Measurements from ENCODE around the gene LAX1.

DNA sequence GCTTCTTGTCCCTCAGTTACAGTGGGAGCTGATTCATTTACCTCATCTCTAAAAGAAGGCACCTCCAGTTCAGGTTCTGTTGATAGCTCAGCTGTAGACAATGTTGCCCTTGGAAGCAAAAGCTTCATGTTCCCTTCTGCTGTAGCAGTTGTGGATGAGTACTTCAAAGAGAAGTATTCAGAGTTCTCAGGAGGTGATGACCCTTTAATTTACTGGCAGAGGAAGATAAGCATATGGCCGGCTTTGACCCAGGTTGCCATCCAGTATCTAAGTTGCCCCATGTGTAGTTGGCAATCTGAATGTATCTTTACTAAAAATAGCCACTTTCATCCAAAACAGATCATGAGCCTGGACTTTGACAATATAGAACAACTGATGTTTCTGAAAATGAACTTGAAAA lies 35.0 kb downstream of the LAX1 start:
- TF ChIP-seq, protein P1, sequence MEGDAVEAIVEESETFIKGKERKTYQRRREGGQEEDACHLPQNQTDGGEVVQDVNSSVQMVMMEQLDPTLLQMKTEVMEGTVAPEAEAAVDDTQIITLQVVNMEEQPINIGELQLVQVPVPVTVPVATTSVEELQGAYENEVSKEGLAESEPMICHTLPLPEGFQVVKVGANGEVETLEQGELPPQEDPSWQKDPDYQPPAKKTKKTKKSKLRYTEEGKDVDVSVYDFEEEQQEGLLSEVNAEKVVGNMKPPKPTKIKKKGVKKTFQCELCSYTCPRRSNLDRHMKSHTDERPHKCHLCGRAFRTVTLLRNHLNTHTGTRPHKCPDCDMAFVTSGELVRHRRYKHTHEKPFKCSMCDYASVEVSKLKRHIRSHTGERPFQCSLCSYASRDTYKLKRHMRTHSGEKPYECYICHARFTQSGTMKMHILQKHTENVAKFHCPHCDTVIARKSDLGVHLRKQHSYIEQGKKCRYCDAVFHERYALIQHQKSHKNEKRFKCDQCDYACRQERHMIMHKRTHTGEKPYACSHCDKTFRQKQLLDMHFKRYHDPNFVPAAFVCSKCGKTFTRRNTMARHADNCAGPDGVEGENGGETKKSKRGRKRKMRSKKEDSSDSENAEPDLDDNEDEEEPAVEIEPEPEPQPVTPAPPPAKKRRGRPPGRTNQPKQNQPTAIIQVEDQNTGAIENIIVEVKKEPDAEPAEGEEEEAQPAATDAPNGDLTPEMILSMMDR (IDR thresholded peaks at IDR 0.05): no peak
- no peak for TF ChIP-seq POLR2AphosphoS5 (IDR thresholded peaks at IDR 0.05; ENCODE audit: low read depth, low read length)
- TF ChIP-seq TCF7L2 (IDR thresholded peaks at IDR 0.05; ENCODE audit: low read depth, low read length): no peak
- TF ChIP-seq, protein P2, sequence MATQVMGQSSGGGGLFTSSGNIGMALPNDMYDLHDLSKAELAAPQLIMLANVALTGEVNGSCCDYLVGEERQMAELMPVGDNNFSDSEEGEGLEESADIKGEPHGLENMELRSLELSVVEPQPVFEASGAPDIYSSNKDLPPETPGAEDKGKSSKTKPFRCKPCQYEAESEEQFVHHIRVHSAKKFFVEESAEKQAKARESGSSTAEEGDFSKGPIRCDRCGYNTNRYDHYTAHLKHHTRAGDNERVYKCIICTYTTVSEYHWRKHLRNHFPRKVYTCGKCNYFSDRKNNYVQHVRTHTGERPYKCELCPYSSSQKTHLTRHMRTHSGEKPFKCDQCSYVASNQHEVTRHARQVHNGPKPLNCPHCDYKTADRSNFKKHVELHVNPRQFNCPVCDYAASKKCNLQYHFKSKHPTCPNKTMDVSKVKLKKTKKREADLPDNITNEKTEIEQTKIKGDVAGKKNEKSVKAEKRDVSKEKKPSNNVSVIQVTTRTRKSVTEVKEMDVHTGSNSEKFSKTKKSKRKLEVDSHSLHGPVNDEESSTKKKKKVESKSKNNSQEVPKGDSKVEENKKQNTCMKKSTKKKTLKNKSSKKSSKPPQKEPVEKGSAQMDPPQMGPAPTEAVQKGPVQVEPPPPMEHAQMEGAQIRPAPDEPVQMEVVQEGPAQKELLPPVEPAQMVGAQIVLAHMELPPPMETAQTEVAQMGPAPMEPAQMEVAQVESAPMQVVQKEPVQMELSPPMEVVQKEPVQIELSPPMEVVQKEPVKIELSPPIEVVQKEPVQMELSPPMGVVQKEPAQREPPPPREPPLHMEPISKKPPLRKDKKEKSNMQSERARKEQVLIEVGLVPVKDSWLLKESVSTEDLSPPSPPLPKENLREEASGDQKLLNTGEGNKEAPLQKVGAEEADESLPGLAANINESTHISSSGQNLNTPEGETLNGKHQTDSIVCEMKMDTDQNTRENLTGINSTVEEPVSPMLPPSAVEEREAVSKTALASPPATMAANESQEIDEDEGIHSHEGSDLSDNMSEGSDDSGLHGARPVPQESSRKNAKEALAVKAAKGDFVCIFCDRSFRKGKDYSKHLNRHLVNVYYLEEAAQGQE (IDR thresholded peaks at IDR 0.05; ENCODE audit: insufficient read depth in 1 of 2, low read depth in 2 of 2, low read length in 1 of 2): no peak

All from Panc1 (cell line).